CD14-positive monocyte (primary cell): ENCODE measurements around the gene SOCS1. TPM values are rescaled to one million over a fixed set of nuclear protein-coding genes. Genes with fewer than 3 reads are reported as not detected.
A peak's percentile ranks its signal among the peaks of the same experiment; 100 is the strongest.

Source experiments
- DNase-seq, 3 donors: peaks; one replicate each; pipeline ENCODE4 v3.0.0-alpha.2; 2011 to 2022
- H2AFZ ChIP-seq: 2 replicates; pipeline ENCODE4 v1.6.0; 2012; ENCODE audit warnings: mild to moderate bottlenecking, low read depth, low read length, inconsistent platforms; ENCODE audit not compliant: insufficient read depth, poor library complexity, severe bottlenecking
- H3K27ac ChIP-seq, 2 donors: 1 replicate in 1 of 2; 2 replicates in 1 of 2; pipeline ENCODE4 v1.5.1; 2012 to 2013; ENCODE audit warnings: low read length in 2 of 2, control low read depth in 1 of 2, inconsistent platforms in 1 of 2, low read depth in 1 of 2, mild to moderate bottlenecking in 1 of 2
- H3K27me3 ChIP-seq, 2 donors: one replicate each; pipeline versions ENCODE4 v1.6.0 to v1.6.1; 2011 to 2013; ENCODE audit warnings: low read length in 2 of 2; ENCODE audit not compliant: control insufficient read depth in 2 of 2, insufficient read depth in 2 of 2
- H3K36me3 ChIP-seq, 2 donors: replicated peaks in 1 of 2; 1 replicate in 1 of 2; 2 replicates in 1 of 2; pipeline versions ENCODE4 v1.5.1 to v1.6.1; 2012 to 2013; ENCODE audit warnings: low read length in 2 of 2, control low read depth in 1 of 2, inconsistent platforms in 1 of 2, mild to moderate bottlenecking in 1 of 2; ENCODE audit not compliant: insufficient read depth in 2 of 2, control insufficient read depth in 1 of 2
- H3K4me1 ChIP-seq, 2 donors: 1 replicate in 1 of 2; 2 replicates in 1 of 2; pipeline versions ENCODE4 v1.5.1 to v1.6.1; 2012 to 2013; ENCODE audit warnings: low read length in 2 of 2, control low read depth in 1 of 2, inconsistent platforms in 1 of 2, mild to moderate bottlenecking in 1 of 2, moderate library complexity in 1 of 2; ENCODE audit not compliant: insufficient read depth in 2 of 2, control insufficient read depth in 1 of 2
- H3K4me2 ChIP-seq: replicated peaks from 2 replicates; pipeline ENCODE3; 2012; ENCODE audit warnings: low read length, moderate library complexity, mild to moderate bottlenecking; ENCODE audit not compliant: poor library complexity, severe bottlenecking; ENCODE audit errors: extremely low read depth
- H3K4me3 ChIP-seq, 3 experiments: fragments of 200-600 bp in 1 of 3; sonication (generic) in 1 of 3; replicated peaks in 1 of 3; 1 replicate in 2 of 3; 2 replicates in 1 of 3; pipeline ENCODE4 v1.5.1; 2011 to 2013; ENCODE audit warnings: low read length in 3 of 3, mild to moderate bottlenecking in 3 of 3, control low read depth in 2 of 3, low read depth in 2 of 3, inconsistent platforms in 1 of 3, moderate library complexity in 1 of 3
- H3K79me2 ChIP-seq: 2 replicates; pipeline ENCODE4 v1.6.0; 2012; ENCODE audit warnings: mild to moderate bottlenecking, control low read depth, inconsistent platforms, low read length, moderate library complexity; ENCODE audit not compliant: insufficient read depth
- H3K9ac ChIP-seq: 2 replicates; pipeline ENCODE4 v1.6.0; 2017; ENCODE audit warnings: low read length, mild to moderate bottlenecking; ENCODE audit not compliant: insufficient read depth, poor library complexity, severe bottlenecking
- H3K9me3 ChIP-seq, 2 donors: replicated peaks in 1 of 2; 1 replicate in 1 of 2; 2 replicates in 1 of 2; pipeline versions ENCODE4 v1.5.1 to v1.6.1; 2012 to 2013; ENCODE audit warnings: low read length in 2 of 2, control low read depth in 1 of 2; ENCODE audit not compliant: control insufficient read depth in 1 of 2, insufficient read depth in 1 of 2
- H4K20me1 ChIP-seq: 2 replicates; pipeline ENCODE4 v1.6.0; 2012; ENCODE audit warnings: mild to moderate bottlenecking, low read length, control low read depth, moderate library complexity; ENCODE audit not compliant: insufficient read depth
- H3K27ac Mint-ChIP-seq, 7 donors: one replicate each; pipeline ENCODE4 v1.8.0; 2020; ENCODE audit warnings: mild to moderate bottlenecking in 7 of 7, mixed read lengths in 7 of 7, moderate library complexity in 6 of 7, inconsistent platforms in 2 of 7
- H3K27me3 Mint-ChIP-seq, 3 donors: one replicate each; pipeline ENCODE4 v1.8.0; 2021 to 2022; ENCODE audit warnings: low read depth in 3 of 3, mild to moderate bottlenecking in 3 of 3, mixed read lengths in 3 of 3, moderate library complexity in 3 of 3, inconsistent platforms in 1 of 3
- H3K36me3 Mint-ChIP-seq, 2 donors: one replicate each; pipeline ENCODE4 v1.8.0; 2020; ENCODE audit warnings: mixed read lengths in 2 of 2, inconsistent platforms in 1 of 2, mild to moderate bottlenecking in 1 of 2
- H3K4me1 Mint-ChIP-seq: one replicate; pipeline ENCODE4 v1.8.0; 2020; ENCODE audit warnings: mild to moderate bottlenecking, mixed read lengths
- H3K4me3 Mint-ChIP-seq, 2 donors: one replicate each; pipeline ENCODE4 v1.8.0; 2020; ENCODE audit warnings: mild to moderate bottlenecking in 2 of 2, mixed read lengths in 2 of 2, moderate library complexity in 1 of 2
- H3K9me3 Mint-ChIP-seq, 7 donors: one replicate each; pipeline ENCODE4 v1.8.0; 2020 to 2022; ENCODE audit warnings: mixed read lengths in 7 of 7, mild to moderate bottlenecking in 6 of 7, moderate library complexity in 6 of 7, inconsistent platforms in 2 of 7
- WGBS: methylation state at CpG from one replicate; pipeline ENCODE4 v1.1.5; 2013; ENCODE audit warnings: missing lambda C conversion rate; ENCODE audit not compliant: insufficient coverage; 5-methylcytosine and 5-hydroxymethylcytosine counted together
- intact Hi-C, 2 donors: fragments of 100-400 bp; cut with micrococcal nuclease; formaldehyde crosslinking; loops; one replicate each; pipeline versions ENCODE4 v1.15.0 to v1.15.1; 2023
- polyA plus RNA-seq, 3 donors: library from polyadenylated mRNA; depleted of rRNA in 1 of 3; unstranded in 2 of 3; stranded (reverse) in 1 of 3; fragments of 300-500 nt in 2 of 3; fragments of >200 nt in 1 of 3; fragmentation: Illumina TruSeq in 2 of 3; gene quantifications; 1 replicate in 2 of 3; 2 replicates in 1 of 3; pipeline ENCODE4 v1.2.3, GENCODE V29; 2012 to 2021
- TF ChIP-seq, protein P1 (sequence below): fragments of 200-600 bp; IDR thresholded peaks from one replicate; pipeline ENCODE4 v1.8.0; 2022; ENCODE audit warnings: antibody characterized with exemption, mild to moderate bottlenecking

The SOCS1 gene
- polyA plus RNA-seq, 3 donors = 0.13 to 2.3 (median 0.35) TPM

DNA sequence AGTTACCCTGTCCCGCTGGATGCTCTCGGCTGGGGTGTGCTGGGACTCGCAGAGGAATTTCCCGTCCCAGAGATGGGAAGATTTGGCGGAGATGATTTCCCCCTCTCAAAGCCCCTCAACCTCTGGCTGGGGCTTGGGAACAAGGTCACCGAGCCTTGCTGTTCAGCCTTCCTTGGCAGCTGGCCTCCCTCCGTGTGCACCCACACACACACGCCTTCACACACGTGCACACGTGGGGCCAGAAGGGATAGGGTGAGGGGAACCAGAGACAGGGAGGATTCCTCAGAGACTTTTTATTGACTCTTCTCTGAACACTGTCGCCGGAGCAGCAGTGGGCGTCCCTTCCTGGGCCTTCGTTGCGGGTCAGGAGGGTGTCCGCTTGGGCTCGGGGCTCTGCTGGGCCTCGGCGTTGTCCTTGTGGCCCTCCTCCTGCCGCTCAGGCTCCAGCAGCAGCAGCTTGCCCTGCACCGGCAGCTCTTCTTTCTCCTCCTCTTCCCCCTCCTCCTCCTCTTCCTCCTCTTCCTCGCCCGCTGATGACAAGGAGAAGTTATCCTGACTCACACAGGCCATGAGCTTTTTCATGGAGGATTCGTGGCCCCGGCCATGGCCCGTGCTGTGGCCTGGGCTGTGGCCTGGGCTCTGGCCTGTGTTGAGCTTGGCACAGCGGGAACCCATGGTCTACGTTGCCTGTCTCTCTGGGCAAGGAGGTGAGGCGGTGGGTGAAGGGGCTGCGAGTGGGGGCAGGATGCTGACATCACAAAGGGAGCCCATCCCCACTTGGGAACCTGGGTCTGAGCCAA, 17.1 kb upstream of the SOCS1 start, which contains the start of gene PRM3:
Gene PRM3 (minus strand): TSS at position 709 of the 800 bp plus-strand sequence. CDS start 34 bp downstream, at position 675.
- 86% methylated on average over 21 of the region's 30 CpGs for WGBS
- Histone ChIP-seq H3K4me3 (no peak within 1 kb of the TSS), H3K4me2 (no peak within 1 kb of the TSS), H3K27me3 (peaks cover 0 to 4% of the 10 kb centered on the region in 2 donors), H3K9ac (no peak within 1 kb of the TSS), H3K4me1 (no peaks in the 10 kb centered on the region), H4K20me1 (no peaks in the 10 kb centered on the region), H3K9me3 (no peaks in the 10 kb centered on the region), H3K27ac (no peak within 1 kb of the TSS), H3K79me2 (no peaks in the 10 kb centered on the region), H3K36me3 (no peaks in the 10 kb centered on the region), H2AFZ (no peak within 1 kb of the TSS)
- Mint-ChIP-seq H3K27ac (peak within 1 kb of the TSS in 2 of 7 donors; percentile 37 to 57), H3K27me3 (peaks cover 13 to 24% (median 15%) of the 10 kb centered on the region in 3 donors), H3K4me1 (peaks cover 2% of the 10 kb centered on the region), H3K9me3 (no peaks in the 10 kb centered on the region), H3K36me3 (no peaks in the 10 kb centered on the region), H3K4me3 (peak within 1 kb of the TSS in 1 of 2 donors; percentile 43)
- intact Hi-C loops = no loop called here
- TF ChIP-seq, protein P1, sequence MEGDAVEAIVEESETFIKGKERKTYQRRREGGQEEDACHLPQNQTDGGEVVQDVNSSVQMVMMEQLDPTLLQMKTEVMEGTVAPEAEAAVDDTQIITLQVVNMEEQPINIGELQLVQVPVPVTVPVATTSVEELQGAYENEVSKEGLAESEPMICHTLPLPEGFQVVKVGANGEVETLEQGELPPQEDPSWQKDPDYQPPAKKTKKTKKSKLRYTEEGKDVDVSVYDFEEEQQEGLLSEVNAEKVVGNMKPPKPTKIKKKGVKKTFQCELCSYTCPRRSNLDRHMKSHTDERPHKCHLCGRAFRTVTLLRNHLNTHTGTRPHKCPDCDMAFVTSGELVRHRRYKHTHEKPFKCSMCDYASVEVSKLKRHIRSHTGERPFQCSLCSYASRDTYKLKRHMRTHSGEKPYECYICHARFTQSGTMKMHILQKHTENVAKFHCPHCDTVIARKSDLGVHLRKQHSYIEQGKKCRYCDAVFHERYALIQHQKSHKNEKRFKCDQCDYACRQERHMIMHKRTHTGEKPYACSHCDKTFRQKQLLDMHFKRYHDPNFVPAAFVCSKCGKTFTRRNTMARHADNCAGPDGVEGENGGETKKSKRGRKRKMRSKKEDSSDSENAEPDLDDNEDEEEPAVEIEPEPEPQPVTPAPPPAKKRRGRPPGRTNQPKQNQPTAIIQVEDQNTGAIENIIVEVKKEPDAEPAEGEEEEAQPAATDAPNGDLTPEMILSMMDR = no peak
- DNase-seq = no peak

DNA sequence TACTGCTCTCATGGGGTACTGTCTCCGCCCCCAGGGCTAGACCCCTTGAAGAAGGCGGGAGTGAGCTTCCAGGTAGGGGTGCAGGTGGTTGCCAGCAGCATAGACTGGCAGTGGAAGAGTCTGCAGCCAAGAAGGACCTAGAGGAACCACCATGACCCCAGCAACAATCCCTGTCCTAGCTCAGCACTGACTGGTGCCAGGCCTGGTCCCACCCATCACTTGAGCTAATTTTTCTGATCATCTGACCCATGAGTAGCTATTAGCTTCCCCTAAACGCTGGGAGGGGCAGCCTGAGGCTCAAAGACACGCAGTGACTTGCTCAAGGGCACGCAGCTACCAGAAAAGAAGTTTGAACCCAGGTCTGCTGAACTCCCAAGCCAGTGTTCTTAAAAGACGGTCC, 16.5 kb upstream of the SOCS1 start:
- H3K9me3 Mint-ChIP-seq = no peaks in the 10 kb centered on the region
- peaks cover 0 to 7% of the 10 kb centered on the region in 2 donors for H3K27me3 ChIP-seq
- 88% methylated on average over 5 of the region's 6 CpGs for WGBS
- H3K79me2 ChIP-seq = no peaks in the 10 kb centered on the region
- H3K4me3 Mint-ChIP-seq = no peak overlapping the region
- no peak overlapping the region for H3K4me2 ChIP-seq
- no peaks in the 10 kb centered on the region for H4K20me1 ChIP-seq
- no peak for DNase-seq
- H3K9ac ChIP-seq = no peak overlapping the region
- no peak overlapping the region for H3K27ac ChIP-seq
- no peaks in the 10 kb centered on the region for H3K36me3 Mint-ChIP-seq
- H3K9me3 ChIP-seq = no peaks in the 10 kb centered on the region
- peak overlapping the region in 1 of 7 donors; percentile 37 for H3K27ac Mint-ChIP-seq
- no peaks in the 10 kb centered on the region for H3K4me1 ChIP-seq
- intact Hi-C loops = no loop called here
- TF ChIP-seq, protein P1 = no peak
- peaks cover 13 to 24% (median 15%) of the 10 kb centered on the region in 3 donors for H3K27me3 Mint-ChIP-seq
- H3K4me3 ChIP-seq = no peak overlapping the region
- H3K36me3 ChIP-seq = no peaks in the 10 kb centered on the region
- no peak overlapping the region for H2AFZ ChIP-seq
- H3K4me1 Mint-ChIP-seq = peaks cover 2% of the 10 kb centered on the region
